H7 (cell line): ENCODE data around the gene ALS2CL. TPM values are rescaled to one million over a fixed set of nuclear protein-coding genes. Genes with fewer than 3 reads are reported as not detected.

Source experiments
- DNase-seq: peaks from one replicate; pipeline ENCODE4 v3.0.0; 2012
- H3K27me3 ChIP-seq: 2 replicates; pipeline ENCODE4 v1.6.0; 2011; ENCODE audit warnings: mild to moderate bottlenecking, low read length; ENCODE audit not compliant: control insufficient read depth, insufficient read depth
- H3K36me3 ChIP-seq: replicated peaks from 2 replicates; pipeline ENCODE4 v1.5.1; 2011; ENCODE audit warnings: low read length; ENCODE audit not compliant: control insufficient read depth, insufficient read depth
- H3K4me3 ChIP-seq: 2 replicates; pipeline ENCODE4 v1.5.1; 2011; ENCODE audit warnings: low read depth, mild to moderate bottlenecking, control low read depth, low read length, moderate library complexity; ENCODE audit not compliant: insufficient read depth
- total RNA-seq: library from RNA; depleted of rRNA; stranded (reverse); fragments of >200 nt; shearing (Covaris generic); gene quantifications from 2 replicates; pipeline ENCODE4 v1.2.3, GENCODE V29; 2014

ALS2CL gene
- total RNA-seq, 1 experiment from 2014 or later, result 4.9 TPM

GRCh38 chr3:46722443-46722842 lies 29.0 kb upstream of the ALS2CL start:
- H3K36me3 ChIP-seq, result no peaks in the 10 kb centered on the region
- DNase-seq, result no peak
- H3K4me3 ChIP-seq, result no peak overlapping the region
- H3K27me3 ChIP-seq, result no peaks in the 10 kb centered on the region

- DNase-seq, result no peak
Measured at GRCh38 chr3:46721009-46721408, 27.5 kb upstream of the ALS2CL start.

GRCh38 chr3:46719735-46720271 lies 26.3 kb upstream of the ALS2CL start:
- no peak overlapping the region for H3K4me3 ChIP-seq
- no peaks in the 10 kb centered on the region for H3K27me3 ChIP-seq
- no peaks in the 10 kb centered on the region for H3K36me3 ChIP-seq
- DNase-seq, result no peak

More at GRCh38 chr3:46721009-46721408, 27.5 kb upstream of the ALS2CL start:
- no peaks in the 10 kb centered on the region for H3K36me3 ChIP-seq
- no peak overlapping the region for H3K4me3 ChIP-seq
- no peaks in the 10 kb centered on the region for H3K27me3 ChIP-seq

GRCh38 chr3:46719044-46719565 lies 25.6 kb upstream of the ALS2CL start:
- Histone ChIP-seq H3K4me3 (no peak overlapping the region), H3K27me3 (no peaks in the 10 kb centered on the region), H3K36me3 (no peaks in the 10 kb centered on the region)
- DNase-seq, result no peak

- no peak within 1 kb of the TSS for H3K4me3 ChIP-seq
- peak; percentile 97 for DNase-seq
- no peaks in the 10 kb centered on the region for H3K36me3 ChIP-seq
- H3K27me3 ChIP-seq, result no peaks in the 10 kb centered on the region
Measured at GRCh38 chr3:46717447-46718231, 24.2 kb upstream of the ALS2CL start, which contains the start of gene PRSS50. PRSS50 (minus strand) TSS chr3:46717869; CDS start chr3:46717824, 45 bp downstream.

- H3K36me3 ChIP-seq, result no peaks in the 10 kb centered on the region
- H3K27me3 ChIP-seq, result no peaks in the 10 kb centered on the region
- DNase-seq, result peak; percentile 58
- H3K4me3 ChIP-seq, result no peak overlapping the region
Measured at GRCh38 chr3:46716461-46717441, 23.3 kb upstream of the ALS2CL start.

- H3K27me3 ChIP-seq, result no peaks in the 10 kb centered on the region
- H3K36me3 ChIP-seq, result no peaks in the 10 kb centered on the region
- no peak overlapping the region for H3K4me3 ChIP-seq
- peak; percentile 36 for DNase-seq
Measured at GRCh38 chr3:46715507-46716175, 22.2 kb upstream of the ALS2CL start.

- H3K4me3 ChIP-seq, result no peak overlapping the region
- no peaks in the 10 kb centered on the region for H3K27me3 ChIP-seq
- H3K36me3 ChIP-seq, result no peaks in the 10 kb centered on the region
- no peak for DNase-seq
Measured at GRCh38 chr3:46714728-46715506, 21.4 kb upstream of the ALS2CL start.

GRCh38 chr3:46713898-46714552 lies 20.5 kb upstream of the ALS2CL start:
- DNase-seq, result peak; percentile 38
- H3K36me3 ChIP-seq, result no peaks in the 10 kb centered on the region
- H3K4me3 ChIP-seq, result no peak overlapping the region
- H3K27me3 ChIP-seq, result no peaks in the 10 kb centered on the region

- Histone ChIP-seq H3K4me3 (no peak overlapping the region), H3K36me3 (no peaks in the 10 kb centered on the region), H3K27me3 (no peaks in the 10 kb centered on the region)
- DNase-seq, result no peak
Measured at GRCh38 chr3:46713050-46713897, 19.8 kb upstream of the ALS2CL start.

GRCh38 chr3:46712191-46713049 lies 18.9 kb upstream of the ALS2CL start:
- Histone ChIP-seq H3K4me3 (no peak overlapping the region), H3K36me3 (no peaks in the 10 kb centered on the region)
- DNase-seq, result peak; percentile 52

GRCh38 chr3:46711760-46712159 lies 18.3 kb upstream of the ALS2CL start:
- peak; percentile 38 for DNase-seq
- Histone ChIP-seq H3K27me3 (no peaks in the 10 kb centered on the region), H3K4me3 (no peak overlapping the region), H3K36me3 (no peaks in the 10 kb centered on the region)

More at GRCh38 chr3:46712191-46713049, 18.9 kb upstream of the ALS2CL start:
- no peaks in the 10 kb centered on the region for H3K27me3 ChIP-seq
